CD4-positive, alpha-beta T cell treated with Interleukin-17A for 4 hours (primary cell): Measurements from ENCODE around the gene GSPT1.
"Not testable (repeated sequence)": the region's sequence is repeated elsewhere in the genome, so short reads cannot be mapped to it uniquely, and the experiment has no call there.

Source experiments
- DNase-seq: peaks from one replicate; pipeline ENCODE4 v3.0.0-alpha.2; 2020; ENCODE audit warnings: mixed read lengths

Gene GSPT1

DNA sequence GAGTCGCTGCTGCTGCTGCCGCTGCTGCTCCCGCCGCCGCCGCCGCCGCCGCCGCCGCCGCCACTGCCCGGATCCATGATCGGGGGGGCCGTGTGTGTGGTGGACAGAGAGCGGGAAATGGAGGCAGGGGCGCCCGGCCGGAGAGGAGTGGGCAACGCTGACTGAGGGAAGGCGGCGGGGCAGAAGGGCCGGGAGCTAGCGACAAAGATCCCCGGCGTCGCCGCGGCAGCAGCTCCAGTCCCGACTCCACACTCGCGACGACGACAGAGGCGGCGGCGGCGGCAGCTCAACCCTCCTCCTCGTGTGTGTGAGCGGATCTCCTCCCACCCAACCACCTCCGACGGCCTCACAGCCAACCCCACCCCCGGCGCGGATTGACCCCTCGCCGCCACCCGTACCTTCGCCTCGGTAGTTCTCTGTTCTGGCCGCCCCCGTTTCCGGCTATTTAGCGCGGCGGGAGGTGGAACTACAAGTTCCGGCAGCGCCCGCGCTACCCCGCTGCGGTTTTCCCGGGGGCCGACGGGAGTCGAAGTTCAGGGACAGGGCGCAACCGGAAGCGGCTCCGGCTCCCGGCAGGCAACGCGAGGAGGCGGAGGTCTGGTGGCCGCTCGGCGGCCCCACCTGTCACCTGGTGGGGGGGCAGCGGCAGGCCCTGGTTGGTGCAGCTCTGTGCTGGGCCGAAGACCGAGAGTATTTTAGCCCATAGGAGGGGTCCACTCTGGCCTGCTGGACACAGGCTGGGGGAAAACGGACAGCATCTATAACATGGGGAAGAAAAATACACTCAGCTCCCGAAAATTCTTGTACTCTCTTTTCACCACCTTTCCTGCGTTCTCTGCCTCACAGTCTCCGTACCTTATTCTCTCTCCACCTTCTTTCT is at the start of gene GSPT1:
Gene GSPT1, minus strand, starts transcription at position 313 of the 880 bp plus-strand sequence. Its CDS starts 236 bp downstream, at position 77.
- peak; percentile 99 for DNase-seq

- DNase-seq = no peak
Observed at GRCh38 chr16:11964761-11965551, 49.2 kb upstream of the GSPT1 start, which contains the start of gene TNFRSF17. Gene TNFRSF17 (plus strand): TSS chr16:11965210. CDS start chr16:11965325, 115 bp downstream.

GRCh38 chr16:11963706-11964105 is 48.0 kb upstream of the GSPT1 start:
- no peak for DNase-seq

DNA sequence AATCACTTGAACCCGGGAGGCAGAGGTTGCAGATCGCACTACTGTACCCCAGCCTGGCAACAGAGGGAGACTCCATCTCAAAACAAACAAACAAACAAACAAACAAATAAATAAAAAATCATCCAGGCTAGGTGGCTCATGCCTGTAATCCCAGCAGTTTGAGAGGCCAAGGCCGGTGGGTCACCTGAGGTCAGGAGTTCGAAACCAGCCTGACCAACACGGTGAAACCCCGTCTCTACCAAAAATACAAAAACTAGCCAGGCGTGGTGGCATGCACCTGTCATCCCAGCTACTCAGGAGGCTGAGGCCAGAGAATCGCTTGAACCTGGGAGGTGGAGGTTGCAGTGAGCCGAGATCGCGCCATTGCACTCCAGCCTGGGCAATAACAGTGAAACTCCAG is 47.2 kb upstream of the GSPT1 start:
- not testable (repeated sequence) for DNase-seq

- DNase-seq = not testable (repeated sequence)
Observed at GRCh38 chr16:11962457-11962856, 46.7 kb upstream of the GSPT1 start.

GRCh38 chr16:11957591-11958395 is 42.0 kb upstream of the GSPT1 start:
- no peak for DNase-seq

GRCh38 chr16:11956558-11956957 is 40.8 kb upstream of the GSPT1 start:
- no peak for DNase-seq

GRCh38 chr16:11955713-11956123 is 40.0 kb upstream of the GSPT1 start:
- DNase-seq = no peak

- DNase-seq = not testable (repeated sequence)
Observed at GRCh38 chr16:11953576-11953975, 37.8 kb upstream of the GSPT1 start.

DNA sequence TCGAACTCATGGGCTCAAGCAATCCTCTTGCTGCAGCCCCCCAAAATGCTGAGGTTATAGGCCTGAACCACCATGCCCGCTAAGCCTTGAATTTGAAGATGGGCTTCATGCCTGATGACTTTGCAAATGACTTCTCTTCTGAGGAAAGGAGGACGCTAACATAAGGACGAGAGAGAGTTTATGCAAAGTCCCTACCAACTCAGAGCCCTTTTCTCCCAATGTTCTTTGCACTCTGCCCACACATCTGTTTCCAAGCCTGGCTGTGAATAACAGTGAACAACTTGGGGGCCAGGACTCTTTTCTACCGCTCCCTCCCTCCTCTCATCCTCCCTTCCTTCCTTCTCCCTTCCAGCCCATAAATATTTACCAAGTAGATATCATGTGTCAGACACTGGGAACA is 34.6 kb upstream of the GSPT1 start:
- no peak for DNase-seq

GRCh38 chr16:11949527-11949926 is 33.8 kb upstream of the GSPT1 start:
- DNase-seq = peak; percentile 13

GRCh38 chr16:11948819-11949218 is 33.1 kb upstream of the GSPT1 start:
- DNase-seq = no peak

- no peak for DNase-seq
Observed at GRCh38 chr16:11946433-11946832, 30.7 kb upstream of the GSPT1 start.

- DNase-seq = not testable (repeated sequence)
Observed at GRCh38 chr16:11941945-11942344, 26.2 kb upstream of the GSPT1 start, which contains the start of gene NPIPB2. Gene NPIPB2 (minus strand): TSS chr16:11942045. CDS start chr16:11942045, 0 bp downstream.

DNA sequence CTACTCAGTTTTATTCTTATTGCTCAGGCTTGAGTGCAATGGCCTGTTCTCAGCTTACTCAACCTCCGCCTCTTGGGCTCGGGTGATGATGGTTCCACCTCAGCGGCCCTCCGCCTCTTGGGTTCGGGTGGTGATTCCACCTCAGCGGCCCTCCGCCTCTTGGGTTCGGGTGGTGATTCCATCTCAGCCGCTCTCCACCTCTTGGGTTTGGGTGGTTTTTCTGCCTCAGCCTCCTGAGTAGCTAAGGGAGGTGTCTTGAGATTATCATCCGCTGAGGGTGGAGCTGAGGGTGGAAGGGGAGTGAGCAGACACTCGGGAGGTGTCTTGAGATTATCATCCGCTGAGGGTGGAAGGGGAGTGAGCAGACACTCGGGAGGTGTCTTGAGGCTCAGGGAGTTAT is 11.6 kb upstream of the GSPT1 start:
- DNase-seq = not testable (repeated sequence)

- DNase-seq = not testable (repeated sequence)
Observed at GRCh38 chr16:11924046-11924445, 8.3 kb upstream of the GSPT1 start.

- DNase-seq = no peak
Observed at GRCh38 chr16:11916524-11917285, 949 bp upstream of the GSPT1 start.

DNA sequence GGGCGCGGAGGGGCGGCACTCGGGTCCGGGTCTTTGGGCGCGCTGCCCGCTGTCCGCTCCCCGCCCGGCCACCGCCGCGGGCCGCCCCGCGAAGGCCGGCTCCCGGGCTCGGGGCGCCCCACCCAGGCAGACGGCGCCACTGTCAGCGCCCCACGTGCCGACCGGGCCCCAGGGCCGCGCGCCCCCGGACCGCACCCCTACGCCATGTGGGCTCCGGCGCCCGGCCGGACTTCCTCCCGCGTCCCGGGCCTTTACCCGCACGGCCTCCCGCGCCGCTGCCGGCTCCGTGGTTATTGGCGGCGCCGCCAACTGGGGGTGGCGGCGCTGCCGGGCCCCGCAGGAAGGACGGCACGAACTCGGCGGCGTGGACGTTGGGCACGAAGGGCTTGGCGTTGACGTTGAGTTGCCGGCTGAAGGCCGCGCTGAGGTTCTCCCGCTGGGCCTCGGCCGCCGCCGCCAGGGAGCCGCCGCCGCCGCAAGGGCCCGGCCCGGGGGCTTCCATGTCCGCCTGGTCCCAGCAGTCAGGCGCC is 577 bp downstream of the GSPT1 start:
- peak; percentile 43 for DNase-seq

DNA sequence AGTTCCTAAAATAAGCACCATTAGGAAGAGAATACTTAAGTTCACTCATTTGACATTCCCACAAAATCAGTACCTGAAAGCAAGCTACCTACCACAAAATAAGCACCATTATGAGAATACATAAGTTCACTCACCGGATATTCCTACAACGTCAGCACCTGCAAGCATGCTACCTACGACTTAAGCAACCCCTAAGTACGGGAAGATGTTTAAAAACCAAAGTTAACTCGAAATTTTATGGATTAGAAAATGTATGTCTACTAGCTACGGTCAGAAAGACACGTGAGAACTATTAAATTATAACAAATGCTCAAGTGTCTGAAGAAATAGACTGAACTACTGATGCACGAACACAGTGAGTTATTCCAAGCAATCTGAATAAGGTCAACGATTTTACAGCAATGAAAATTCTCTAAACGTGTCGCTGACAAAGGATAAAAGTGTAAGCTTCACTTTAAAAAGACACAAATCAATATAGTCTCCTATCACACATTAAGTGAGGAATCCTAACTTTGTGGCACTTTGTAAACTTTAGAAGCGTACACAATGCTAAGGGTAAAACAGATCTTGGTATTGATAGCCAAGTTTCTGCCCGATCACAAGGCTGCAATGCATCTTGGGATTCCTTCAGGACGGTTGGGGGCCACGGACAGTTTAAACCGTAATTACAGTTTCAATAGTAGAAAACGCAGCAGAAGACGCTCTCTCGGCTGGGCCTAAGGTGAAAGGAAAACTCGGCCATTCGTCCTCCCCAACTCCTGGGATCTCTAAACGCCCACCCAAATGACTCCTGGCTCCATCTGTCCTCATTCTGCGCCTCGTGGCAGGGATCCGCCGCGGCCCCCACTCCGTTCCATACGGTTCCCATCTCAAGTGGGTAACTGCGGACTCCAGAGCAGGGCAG is 1.3 kb downstream of the GSPT1 start:
- peak; percentile 33 for DNase-seq

GRCh38 chr16:11913425-11914079 is 2.2 kb downstream of the GSPT1 start:
- peak; percentile 5 for DNase-seq
